Eye (tissue), 1 donor: Measurements from ENCODE around the gene RASAL3.

ENCODE experiments used
- DNase-seq: peaks from one replicate; pipeline ENCODE4 v3.0.0-alpha.2; 2015

Gene RASAL3

GRCh38 chr19:15448778-15449619 lies 15.3 kb downstream of the RASAL3 start:
- peak; percentile 39 for DNase-seq

GRCh38 chr19:15448044-15448777 lies 16.1 kb downstream of the RASAL3 start:
- DNase-seq, result no peak

- DNase-seq, result no peak
Observed at GRCh38 chr19:15447057-15447456, 17.3 kb downstream of the RASAL3 start.

- DNase-seq, result no peak
Observed at GRCh38 chr19:15445807-15446376, 18.5 kb downstream of the RASAL3 start.

GRCh38 chr19:15445227-15445605 lies 19.1 kb downstream of the RASAL3 start:
- DNase-seq, result no peak

- no peak for DNase-seq
Observed at GRCh38 chr19:15444505-15445226, 19.7 kb downstream of the RASAL3 start.

GRCh38 chr19:15443838-15444237 lies 20.5 kb downstream of the RASAL3 start:
- DNase-seq, result no peak

GRCh38 chr19:15443325-15443724 lies 21.0 kb downstream of the RASAL3 start:
- DNase-seq, result no peak

- DNase-seq, result no peak
Observed at GRCh38 chr19:15442142-15442920, 22.0 kb downstream of the RASAL3 start.

- DNase-seq, result no peak
Observed at GRCh38 chr19:15441317-15441716, 23.0 kb downstream of the RASAL3 start.

GRCh38 chr19:15439821-15440641 lies 24.3 kb downstream of the RASAL3 start:
- no peak for DNase-seq

GRCh38 chr19:15439078-15439799 lies 25.1 kb downstream of the RASAL3 start:
- no peak for DNase-seq

- no peak for DNase-seq
Observed at GRCh38 chr19:15438577-15438976, 25.8 kb downstream of the RASAL3 start.

- DNase-seq, result no peak
Observed at GRCh38 chr19:15438124-15438496, 26.2 kb downstream of the RASAL3 start.

- no peak for DNase-seq
Observed at GRCh38 chr19:15437355-15438123, 26.8 kb downstream of the RASAL3 start.

GRCh38 chr19:15436826-15437110 lies 27.6 kb downstream of the RASAL3 start:
- DNase-seq, result no peak

GRCh38 chr19:15436012-15436825 lies 28.1 kb downstream of the RASAL3 start:
- DNase-seq, result no peak

GRCh38 chr19:15433519-15434069 lies 30.8 kb downstream of the RASAL3 start:
- DNase-seq, result no peak
